BE2C (cell line): Measurements from ENCODE around the gene HELZ.
A peak's percentile ranks its signal among the peaks of the same experiment; 100 is the strongest.

Experiments
- DNase-seq: peaks from one replicate; pipeline ENCODE4 v3.0.0-alpha.2; 2020
- H3K27me3 ChIP-seq: fragments of 250-450 bp; sonication (Bioruptor Pico); 2 replicates; pipeline ENCODE4 v1.5.1; 2020; ENCODE audit warnings: mild to moderate bottlenecking
- H3K36me3 ChIP-seq: fragments of 250-450 bp; sonication (Bioruptor Pico); 2 replicates; pipeline ENCODE4 v1.5.1; 2020; ENCODE audit warnings: mild to moderate bottlenecking
- H3K4me1 ChIP-seq: fragments of 250-450 bp; sonication (Bioruptor Pico); 2 replicates; pipeline ENCODE4 v1.5.1; 2020
- H3K4me3 ChIP-seq: 2 replicates; pipeline ENCODE4 v1.5.1; 2011; ENCODE audit warnings: low read depth, low read length
- H3K9me3 ChIP-seq: fragments of 250-450 bp; sonication (Bioruptor Pico); 2 replicates; pipeline ENCODE4 v1.5.1; 2020
- CTCF ChIP-seq: IDR thresholded peaks from 2 replicates; pipeline ENCODE4 v1.5.1; 2012; ENCODE audit warnings: mild to moderate bottlenecking, low read depth, low read length

The HELZ gene

DNA sequence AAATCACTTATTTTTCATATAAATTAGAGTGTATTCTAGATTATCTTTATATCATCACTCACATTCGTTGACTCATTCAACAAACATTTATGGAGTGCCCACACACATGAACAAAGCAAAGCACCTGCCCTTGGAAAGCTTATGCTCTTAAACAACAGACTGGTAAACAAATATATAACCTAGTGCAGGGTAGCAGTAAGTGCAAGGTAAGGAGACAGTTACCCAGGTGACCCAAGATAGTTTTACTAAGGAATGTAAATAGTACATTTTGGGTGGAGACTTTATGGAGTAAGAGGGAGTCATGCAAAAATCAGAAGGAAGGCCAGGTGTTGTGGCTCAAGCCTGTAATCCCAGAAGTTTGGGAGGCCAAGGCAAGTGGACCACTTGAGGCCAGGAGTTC, 40.4 kb upstream of the HELZ start:
- Histone ChIP-seq H3K36me3 (no peaks in the 10 kb centered on the region), H3K4me3 (no peak overlapping the region), H3K4me1 (no peaks in the 10 kb centered on the region), H3K27me3 (no peaks in the 10 kb centered on the region), H3K9me3 (no peaks in the 10 kb centered on the region)
- TF ChIP-seq CTCF, result no peak
- DNase-seq, result no peak

DNA sequence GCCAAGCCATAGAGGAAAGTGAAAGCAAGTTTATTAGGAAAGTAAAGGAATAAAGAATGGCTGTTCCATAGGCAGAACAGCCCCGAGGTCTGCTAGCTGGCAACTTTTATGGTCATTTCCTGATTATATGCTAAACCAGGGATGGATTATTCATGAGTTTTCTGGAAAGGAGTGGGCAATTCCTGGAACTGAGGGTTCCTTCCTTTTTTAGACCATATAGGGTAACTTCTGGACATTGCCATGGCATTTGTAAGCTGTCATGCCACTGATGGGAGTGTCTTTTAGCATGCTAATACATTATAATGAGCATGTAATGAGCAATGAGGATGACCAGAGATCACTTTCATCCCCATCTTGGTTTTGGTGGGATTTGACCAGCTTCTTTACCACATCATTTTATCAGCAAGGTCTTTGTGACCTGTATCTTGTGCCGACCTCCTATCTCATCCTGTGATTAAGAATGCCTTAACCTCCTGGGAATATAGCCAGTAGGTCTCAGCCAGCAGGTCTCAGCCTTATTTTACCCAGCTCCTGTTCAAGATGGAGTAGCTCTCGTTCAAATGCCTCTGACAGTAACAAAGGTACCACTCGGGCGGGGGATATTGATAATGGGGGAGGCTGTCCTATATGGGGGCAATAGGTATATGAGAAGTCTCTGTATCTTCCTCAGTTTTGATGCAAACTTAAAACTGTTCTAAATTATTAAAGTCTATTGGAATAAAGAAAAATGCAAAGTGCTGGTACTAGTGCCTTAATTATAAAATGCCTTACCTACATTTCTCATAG, 38.9 kb upstream of the HELZ start:
- no peaks in the 10 kb centered on the region for H3K4me1 ChIP-seq
- no peaks in the 10 kb centered on the region for H3K9me3 ChIP-seq
- DNase-seq, result no peak
- no peaks in the 10 kb centered on the region for H3K36me3 ChIP-seq
- no peak for TF ChIP-seq CTCF
- no peak overlapping the region for H3K4me3 ChIP-seq
- no peaks in the 10 kb centered on the region for H3K27me3 ChIP-seq

- H3K4me1 ChIP-seq, result no peaks in the 10 kb centered on the region
- H3K9me3 ChIP-seq, result no peaks in the 10 kb centered on the region
- no peak for DNase-seq
- H3K36me3 ChIP-seq, result no peaks in the 10 kb centered on the region
- no peaks in the 10 kb centered on the region for H3K27me3 ChIP-seq
- no peak for TF ChIP-seq CTCF
- H3K4me3 ChIP-seq, result no peak overlapping the region
These were observed 36.7 kb upstream of the HELZ start for GRCh38 chr17:67281743-67282142.

- no peaks in the 10 kb centered on the region for H3K4me1 ChIP-seq
- no peaks in the 10 kb centered on the region for H3K27me3 ChIP-seq
- H3K36me3 ChIP-seq, result no peaks in the 10 kb centered on the region
- no peaks in the 10 kb centered on the region for H3K9me3 ChIP-seq
- H3K4me3 ChIP-seq, result no peak overlapping the region
- no peak for TF ChIP-seq CTCF
- peak; percentile 21 for DNase-seq
These were observed 36.1 kb upstream of the HELZ start for GRCh38 chr17:67281053-67281452.

DNA sequence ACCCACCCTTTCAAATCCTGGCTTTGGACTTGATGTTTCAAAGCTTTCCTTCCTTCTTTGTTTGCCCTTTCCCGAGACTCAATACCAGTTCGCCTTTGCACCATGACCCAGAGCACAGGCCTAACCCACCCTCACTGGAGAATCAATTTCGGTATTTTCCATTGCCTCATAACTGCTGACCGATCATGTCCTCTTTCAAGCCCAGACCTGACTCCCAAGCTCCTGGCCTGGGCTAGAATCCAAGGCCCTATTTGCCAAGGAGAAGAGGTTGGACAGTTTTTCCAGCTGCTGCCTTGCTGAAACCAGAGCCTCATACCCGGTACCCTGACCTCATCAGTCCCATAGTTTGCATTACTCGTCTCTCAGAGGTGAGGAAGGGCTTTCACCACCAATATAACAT, 35.3 kb upstream of the HELZ start:
- no peak for DNase-seq

More for the DNA sequence above, 35.3 kb upstream of the HELZ start:
- Histone ChIP-seq H3K9me3 (no peaks in the 10 kb centered on the region), H3K27me3 (no peaks in the 10 kb centered on the region), H3K36me3 (no peaks in the 10 kb centered on the region), H3K4me1 (no peaks in the 10 kb centered on the region), H3K4me3 (no peak overlapping the region)
- no peak for TF ChIP-seq CTCF
